ENCODE results near the gene ADPRH. TPM values are rescaled to one million over a fixed set of nuclear protein-coding genes. Genes with fewer than 3 reads are reported as not detected.
A peak's percentile ranks its signal among the peaks of the same experiment; 100 is the strongest.

ADPRH gene
- polyA plus RNA-seq, 3 donors = 10.6 to 37.8 (median 31.5) TPM

GRCh38 chr3:119595639-119596334 lies 16.5 kb downstream of the ADPRH start:
- intact Hi-C loops (cut with micrococcal nuclease) = no loop called here
- Mint-ChIP-seq H3K27me3 (ENCODE audit: low read depth in 3 of 3) (peaks cover 0 to 7% (median 2%) of the 10 kb centered on the region in 3 donors), H3K36me3 (peaks cover 0 to under 1% of the 10 kb centered on the region in 2 donors), H3K4me3 (peak overlapping the region in 1 of 2 donors; percentile 27), H3K9me3 (peaks cover 0 to 4% (median 0%) of the 10 kb centered on the region in 7 donors), H3K27ac (peak overlapping the region in 5 of 7 donors; percentile 47 to 76 (median 73)), H3K4me1 (peaks cover 24% of the 10 kb centered on the region)
- Histone ChIP-seq H3K4me2 (replicated peaks; ENCODE audit: extremely low read depth, low read length, poor library complexity, severe bottlenecking) (peak overlapping the region; percentile 48), H3K9ac (ENCODE audit: insufficient read depth, low read length, poor library complexity, severe bottlenecking) (no peak overlapping the region), H3K27me3 (ENCODE audit: control insufficient read depth in 2 of 2, insufficient read depth in 2 of 2, low read length in 2 of 2) (no peaks in the 10 kb centered on the region), H3K4me1 (ENCODE audit: control insufficient read depth in 1 of 2, insufficient read depth in 2 of 2, low read length in 2 of 2) (peaks cover 18 to 26% of the 10 kb centered on the region in 2 donors), H4K20me1 (ENCODE audit: insufficient read depth, low read length) (no peaks in the 10 kb centered on the region), H3K27ac (ENCODE audit: low read depth in 1 of 2, low read length in 2 of 2) (peak overlapping the region in 1 of 2 donors; percentile 44), H3K79me2 (ENCODE audit: insufficient read depth, low read length) (no peaks in the 10 kb centered on the region), H3K4me3 (replicated peaks in 1 of 3; ENCODE audit: low read depth in 2 of 3, low read length in 3 of 3) (peak overlapping the region in 1 of 3 experiments; percentile 33), H2AFZ (ENCODE audit: insufficient read depth, low read depth, low read length, poor library complexity, severe bottlenecking) (peak overlapping the region; percentile 46), H3K9me3 (replicated peaks in 1 of 2; ENCODE audit: control insufficient read depth in 1 of 2, insufficient read depth in 1 of 2, low read length in 2 of 2) (peaks cover 0 to 5% of the 10 kb centered on the region in 2 donors), H3K36me3 (replicated peaks in 1 of 2; ENCODE audit: control insufficient read depth in 1 of 2, insufficient read depth in 2 of 2, low read length in 2 of 2) (no peaks in the 10 kb centered on the region)
- 80% methylated on average over 5 of the region's 7 CpGs for WGBS (ENCODE audit: insufficient coverage)
- DNase-seq = peak in 1 of 3 donors; percentile 38
- TF ChIP-seq CTCF (IDR thresholded peaks at IDR 0.05) = no peak

GRCh38 chr3:119596398-119596797 lies 17.1 kb downstream of the ADPRH start:
- Histone ChIP-seq H3K4me3 (replicated peaks in 1 of 3; ENCODE audit: low read depth in 2 of 3, low read length in 3 of 3) (peak overlapping the region in 1 of 3 experiments; percentile 33), H3K4me2 (replicated peaks; ENCODE audit: extremely low read depth, low read length, poor library complexity, severe bottlenecking) (peak overlapping the region; percentile 48), H3K9me3 (replicated peaks in 1 of 2; ENCODE audit: control insufficient read depth in 1 of 2, insufficient read depth in 1 of 2, low read length in 2 of 2) (no peaks in the 10 kb centered on the region), H3K9ac (ENCODE audit: insufficient read depth, low read length, poor library complexity, severe bottlenecking) (no peak overlapping the region), H3K27me3 (ENCODE audit: control insufficient read depth in 2 of 2, insufficient read depth in 2 of 2, low read length in 2 of 2) (no peaks in the 10 kb centered on the region), H4K20me1 (ENCODE audit: insufficient read depth, low read length) (no peaks in the 10 kb centered on the region), H3K79me2 (ENCODE audit: insufficient read depth, low read length) (no peaks in the 10 kb centered on the region), H3K27ac (ENCODE audit: low read depth in 1 of 2, low read length in 2 of 2) (peak overlapping the region in 1 of 2 donors; percentile 44), H2AFZ (ENCODE audit: insufficient read depth, low read depth, low read length, poor library complexity, severe bottlenecking) (peak overlapping the region; percentile 46), H3K36me3 (replicated peaks in 1 of 2; ENCODE audit: control insufficient read depth in 1 of 2, insufficient read depth in 2 of 2, low read length in 2 of 2) (no peaks in the 10 kb centered on the region), H3K4me1 (ENCODE audit: control insufficient read depth in 1 of 2, insufficient read depth in 2 of 2, low read length in 2 of 2) (peaks cover 18 to 26% of the 10 kb centered on the region in 2 donors)
- H3K9me3 Mint-ChIP-seq = no peaks in the 10 kb centered on the region
- H3K4me1 Mint-ChIP-seq = peaks cover 24% of the 10 kb centered on the region
- H3K4me3 Mint-ChIP-seq = peak overlapping the region in 1 of 2 donors; percentile 43
- intact Hi-C loops (cut with micrococcal nuclease) = no loop called here
- 82% methylated on average over 3 of the region's 6 CpGs for WGBS (ENCODE audit: insufficient coverage)
- TF ChIP-seq CTCF (IDR thresholded peaks at IDR 0.05) = no peak
- H3K27ac Mint-ChIP-seq = peak overlapping the region in 6 of 7 donors; percentile 21 to 76 (median 61)
- peaks cover 0 to 3% (median 2%) of the 10 kb centered on the region in 3 donors for H3K27me3 Mint-ChIP-seq (ENCODE audit: low read depth in 3 of 3)
- H3K36me3 Mint-ChIP-seq = no peaks in the 10 kb centered on the region
- peak in 1 of 3 donors; percentile 43 for DNase-seq

Data from CD14-positive monocyte (primary cell).